ENCODE results near the gene POU4F1.

POU4F1 gene

GRCh38 chr13:78593129-78593528, 10.2 kb downstream of the POU4F1 start:
- POLR2A ChIA-PET, result no interaction called here
- CTCF ChIA-PET, result interaction anchor here (0.9 kb wide), 1 partner anchor 11 kb away, joined by 3 read pairs; no protein-coding TSS in a partner anchor
- no peak for TF ChIP-seq CTCF (IDR thresholded peaks at IDR 0.05; ENCODE audit: control extremely low read depth, extremely low read depth, low read depth, missing control alignments)
- no peak for DNase-seq (ENCODE audit: extremely low spot score)

- no peak for TF ChIP-seq CTCF (IDR thresholded peaks at IDR 0.05; ENCODE audit: control extremely low read depth, extremely low read depth, low read depth, missing control alignments)
- DNase-seq (ENCODE audit: extremely low spot score), result no peak
- POLR2A ChIA-PET, result no interaction called here
- CTCF ChIA-PET, result interaction anchor here (0.9 kb wide), 1 partner anchor 12 kb away, joined by 3 read pairs; no protein-coding TSS in a partner anchor
Measured at GRCh38 chr13:78592584-78592983, 10.8 kb downstream of the POU4F1 start.

GRCh38 chr13:78589206-78589605, 14.1 kb downstream of the POU4F1 start:
- ChIA-PET CTCF (interaction anchor here (1.1 to 1.5 kb wide), 2 partner anchors 15 to 390 kb away, joined by 3 to 4 read pairs; no protein-coding TSS in a partner anchor), POLR2A (no interaction called here)
- no peak for DNase-seq (ENCODE audit: extremely low spot score)
- no peak for TF ChIP-seq CTCF (IDR thresholded peaks at IDR 0.05; ENCODE audit: control extremely low read depth, extremely low read depth, low read depth, missing control alignments)

GRCh38 chr13:78587395-78587794, 16.0 kb downstream of the POU4F1 start:
- POLR2A ChIA-PET, result no interaction called here
- DNase-seq (ENCODE audit: extremely low spot score), result no peak
- no peak for TF ChIP-seq CTCF (IDR thresholded peaks at IDR 0.05; ENCODE audit: control extremely low read depth, extremely low read depth, low read depth, missing control alignments)
- CTCF ChIA-PET, result no interaction called here

- POLR2A ChIA-PET, result no interaction called here
- no peak for DNase-seq (ENCODE audit: extremely low spot score)
Measured at GRCh38 chr13:78586706-78587105, 16.6 kb downstream of the POU4F1 start.

GRCh38 chr13:78576261-78576660, 27.1 kb downstream of the POU4F1 start:
- ChIA-PET CTCF (no interaction called here), POLR2A (no interaction called here)
- no peak for TF ChIP-seq CTCF (IDR thresholded peaks at IDR 0.05; ENCODE audit: control extremely low read depth, extremely low read depth, low read depth, missing control alignments)
- no peak for DNase-seq (ENCODE audit: extremely low spot score)

More at GRCh38 chr13:78586706-78587105, 16.6 kb downstream of the POU4F1 start:
- no peak for TF ChIP-seq CTCF (IDR thresholded peaks at IDR 0.05; ENCODE audit: control extremely low read depth, extremely low read depth, low read depth, missing control alignments)
- CTCF ChIA-PET, result interaction anchor here (0.6 kb wide), 1 partner anchor 22 kb away, joined by 3 read pairs; no protein-coding TSS in a partner anchor

Data from GM10248 (cell line).